NOMO-1 (cell line): ENCODE measurements around the gene LRFN3.
"Not testable (repeated sequence)": the region's sequence is repeated elsewhere in the genome, so short reads cannot be mapped to it uniquely, and the experiment has no call there.

Source experiments
- DNase-seq, 2 experiments: peaks; one replicate each; lab custom pipeline; 2025; ENCODE audit not compliant: unreplicated experiment in 2 of 2; lab: John Stamatoyannopoulos, UW

Gene LRFN3

DNA sequence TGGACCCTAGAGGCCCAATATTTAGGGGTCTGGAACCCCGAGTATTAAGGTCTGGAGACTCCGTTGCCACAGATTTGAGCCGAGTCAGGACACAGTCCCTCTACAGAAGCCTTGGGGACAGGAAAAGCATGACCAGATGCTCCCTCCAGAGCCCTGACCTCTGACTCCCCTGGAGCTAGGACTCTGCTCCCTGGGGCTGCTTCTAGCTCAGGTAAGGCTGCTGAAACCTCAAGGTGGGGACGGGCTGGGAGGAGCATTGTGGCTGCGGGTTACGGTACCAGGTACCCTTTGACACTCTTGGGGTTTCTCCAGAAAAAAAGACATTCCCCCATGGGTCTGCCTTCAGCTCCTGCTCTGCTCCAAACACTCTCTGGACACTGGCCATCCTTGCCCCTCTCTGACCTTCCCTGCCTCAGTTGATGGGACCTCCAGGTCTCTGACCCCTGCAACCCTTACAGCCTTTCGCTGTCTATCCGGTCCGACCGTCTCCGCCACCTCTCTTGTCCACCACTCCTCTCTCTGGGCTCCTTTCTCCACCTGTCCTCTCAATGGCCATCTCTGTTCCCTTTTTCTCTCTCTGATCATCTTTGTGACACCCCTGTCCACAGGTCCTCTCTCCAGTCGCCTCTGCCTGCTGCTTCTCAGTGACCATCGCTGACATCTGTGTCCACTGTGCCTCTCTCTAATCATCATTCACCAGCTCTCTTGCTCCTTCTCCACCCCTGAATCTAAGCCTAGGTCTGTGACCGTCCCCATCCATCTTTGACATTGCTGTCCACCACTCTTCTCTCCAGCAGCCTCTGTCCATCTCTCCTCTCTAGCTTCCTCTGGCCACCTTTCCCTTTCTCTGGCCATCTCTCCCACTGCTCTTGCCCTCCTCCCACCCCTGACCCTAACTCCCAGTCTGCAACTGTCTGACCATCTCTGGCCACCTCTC lies 1.4 kb downstream of the LRFN3 start:
- no peak for DNase-seq

DNA sequence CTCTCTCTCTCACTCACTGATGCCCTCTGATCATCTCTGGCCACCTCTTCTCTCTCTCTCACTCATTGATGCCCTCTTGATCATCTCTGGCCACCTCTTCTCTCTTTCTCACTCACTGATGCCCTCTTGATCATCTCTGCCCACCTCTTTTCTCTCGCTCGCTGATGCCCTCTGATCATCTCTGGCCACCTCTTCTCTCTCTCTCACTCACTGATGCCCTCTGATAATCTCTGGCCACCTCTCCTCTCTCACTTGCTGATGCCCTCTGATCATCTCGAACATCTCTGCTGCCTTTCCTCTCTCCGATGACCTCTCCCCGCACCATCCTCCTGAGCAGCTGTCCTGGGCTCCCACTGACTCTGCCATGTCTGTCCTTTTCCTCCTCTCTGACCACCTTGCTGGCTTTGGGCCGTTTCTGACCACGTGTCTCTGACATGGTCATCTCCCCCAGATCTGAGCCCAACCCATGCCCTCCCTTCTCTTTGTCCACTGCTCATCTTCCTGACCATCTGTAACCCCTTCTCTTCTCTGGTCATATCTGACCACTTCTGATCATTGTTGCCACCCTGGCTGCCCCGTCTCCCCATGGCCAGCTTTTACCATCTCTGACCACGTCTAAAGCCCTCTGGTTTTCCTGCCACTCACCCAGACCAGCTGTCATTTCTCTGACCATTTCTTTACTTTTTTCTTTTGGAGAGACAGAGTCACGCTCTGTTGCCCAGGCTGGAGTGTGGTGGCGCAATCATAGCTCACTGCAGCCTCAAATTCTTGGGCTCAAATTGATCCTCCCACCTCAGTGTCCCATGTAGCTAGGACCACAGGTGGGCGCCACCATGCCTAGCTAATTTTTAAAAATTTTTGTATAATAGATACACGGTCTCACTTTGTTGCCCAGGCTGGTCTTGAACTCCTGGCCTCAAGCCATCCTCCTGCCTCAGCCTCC lies 2.4 kb downstream of the LRFN3 start:
- no peak for DNase-seq

DNA sequence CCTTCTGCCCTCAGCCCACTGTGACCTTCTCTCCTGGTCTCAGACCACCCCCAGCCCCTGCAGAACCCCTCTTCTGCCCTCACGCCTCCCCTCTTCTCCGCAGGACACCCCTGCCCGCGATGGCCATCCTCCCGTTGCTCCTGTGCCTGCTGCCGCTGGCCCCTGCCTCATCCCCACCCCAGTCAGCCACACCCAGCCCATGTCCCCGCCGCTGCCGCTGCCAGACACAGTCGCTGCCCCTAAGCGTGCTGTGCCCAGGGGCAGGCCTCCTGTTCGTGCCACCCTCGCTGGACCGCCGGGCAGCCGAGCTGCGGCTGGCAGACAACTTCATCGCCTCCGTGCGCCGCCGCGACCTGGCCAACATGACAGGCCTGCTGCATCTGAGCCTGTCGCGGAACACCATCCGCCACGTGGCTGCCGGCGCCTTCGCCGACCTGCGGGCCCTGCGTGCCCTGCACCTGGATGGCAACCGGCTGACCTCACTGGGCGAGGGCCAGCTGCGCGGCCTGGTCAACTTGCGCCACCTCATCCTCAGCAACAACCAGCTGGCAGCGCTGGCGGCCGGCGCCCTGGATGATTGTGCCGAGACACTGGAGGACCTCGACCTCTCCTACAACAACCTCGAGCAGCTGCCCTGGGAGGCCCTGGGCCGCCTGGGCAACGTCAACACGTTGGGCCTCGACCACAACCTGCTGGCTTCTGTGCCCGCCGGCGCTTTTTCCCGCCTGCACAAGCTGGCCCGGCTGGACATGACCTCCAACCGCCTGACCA lies 3.3 kb downstream of the LRFN3 start:
- DNase-seq, result no peak

DNA sequence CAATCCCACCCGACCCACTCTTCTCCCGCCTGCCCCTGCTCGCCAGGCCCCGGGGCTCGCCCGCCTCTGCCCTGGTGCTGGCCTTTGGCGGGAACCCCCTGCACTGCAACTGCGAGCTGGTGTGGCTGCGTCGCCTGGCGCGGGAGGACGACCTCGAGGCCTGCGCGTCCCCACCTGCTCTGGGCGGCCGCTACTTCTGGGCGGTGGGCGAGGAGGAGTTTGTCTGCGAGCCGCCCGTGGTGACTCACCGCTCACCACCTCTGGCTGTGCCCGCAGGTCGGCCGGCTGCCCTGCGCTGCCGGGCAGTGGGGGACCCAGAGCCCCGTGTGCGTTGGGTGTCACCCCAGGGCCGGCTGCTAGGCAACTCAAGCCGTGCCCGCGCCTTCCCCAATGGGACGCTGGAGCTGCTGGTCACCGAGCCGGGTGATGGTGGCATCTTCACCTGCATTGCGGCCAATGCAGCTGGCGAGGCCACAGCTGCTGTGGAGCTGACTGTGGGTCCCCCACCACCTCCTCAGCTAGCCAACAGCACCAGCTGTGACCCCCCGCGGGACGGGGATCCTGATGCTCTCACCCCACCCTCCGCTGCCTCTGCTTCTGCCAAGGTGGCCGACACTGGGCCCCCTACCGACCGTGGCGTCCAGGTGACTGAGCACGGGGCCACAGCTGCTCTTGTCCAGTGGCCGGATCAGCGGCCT lies 4.1 kb downstream of the LRFN3 start:
- DNase-seq, result no peak

DNA sequence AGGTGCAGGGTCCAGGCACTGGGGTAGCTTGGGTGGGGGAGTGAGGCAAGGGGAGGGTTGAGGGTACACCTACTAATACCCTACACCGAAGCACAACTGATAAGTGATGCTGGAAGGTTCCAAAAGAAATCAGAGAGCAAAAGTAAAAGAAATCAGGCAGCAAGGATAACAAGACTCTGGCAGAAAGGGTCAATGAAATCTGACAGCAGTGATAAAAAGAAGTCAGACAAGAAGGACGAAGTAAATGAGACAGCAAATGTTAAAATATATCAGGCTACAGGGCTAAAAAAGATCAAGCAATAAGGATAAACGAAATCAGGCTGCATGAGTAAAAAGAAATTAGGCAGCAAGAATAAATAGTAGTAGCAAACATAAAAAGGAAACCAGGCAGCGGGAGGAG lies 4.7 kb downstream of the LRFN3 start:
- no peak for DNase-seq

DNA sequence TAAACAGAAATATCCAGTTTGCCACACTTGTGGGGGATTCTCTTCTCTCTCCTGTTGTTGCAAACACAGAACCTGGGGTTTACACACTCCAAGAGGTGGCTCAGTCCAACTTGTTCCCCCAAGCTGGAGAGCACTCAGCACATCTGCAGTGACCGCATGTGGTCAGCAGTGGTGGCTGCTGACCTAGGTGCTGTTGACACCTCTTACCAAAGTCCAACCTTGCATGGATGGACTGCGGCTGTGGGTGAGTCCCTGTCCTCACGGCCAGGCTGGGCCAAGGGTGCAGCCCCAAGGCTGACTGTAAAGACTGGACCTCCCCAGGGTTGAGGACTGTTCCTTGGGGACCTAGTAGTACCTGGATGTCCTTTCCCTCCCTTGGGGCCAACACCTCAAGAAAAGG lies 6.1 kb downstream of the LRFN3 start:
- DNase-seq, result no peak

DNA sequence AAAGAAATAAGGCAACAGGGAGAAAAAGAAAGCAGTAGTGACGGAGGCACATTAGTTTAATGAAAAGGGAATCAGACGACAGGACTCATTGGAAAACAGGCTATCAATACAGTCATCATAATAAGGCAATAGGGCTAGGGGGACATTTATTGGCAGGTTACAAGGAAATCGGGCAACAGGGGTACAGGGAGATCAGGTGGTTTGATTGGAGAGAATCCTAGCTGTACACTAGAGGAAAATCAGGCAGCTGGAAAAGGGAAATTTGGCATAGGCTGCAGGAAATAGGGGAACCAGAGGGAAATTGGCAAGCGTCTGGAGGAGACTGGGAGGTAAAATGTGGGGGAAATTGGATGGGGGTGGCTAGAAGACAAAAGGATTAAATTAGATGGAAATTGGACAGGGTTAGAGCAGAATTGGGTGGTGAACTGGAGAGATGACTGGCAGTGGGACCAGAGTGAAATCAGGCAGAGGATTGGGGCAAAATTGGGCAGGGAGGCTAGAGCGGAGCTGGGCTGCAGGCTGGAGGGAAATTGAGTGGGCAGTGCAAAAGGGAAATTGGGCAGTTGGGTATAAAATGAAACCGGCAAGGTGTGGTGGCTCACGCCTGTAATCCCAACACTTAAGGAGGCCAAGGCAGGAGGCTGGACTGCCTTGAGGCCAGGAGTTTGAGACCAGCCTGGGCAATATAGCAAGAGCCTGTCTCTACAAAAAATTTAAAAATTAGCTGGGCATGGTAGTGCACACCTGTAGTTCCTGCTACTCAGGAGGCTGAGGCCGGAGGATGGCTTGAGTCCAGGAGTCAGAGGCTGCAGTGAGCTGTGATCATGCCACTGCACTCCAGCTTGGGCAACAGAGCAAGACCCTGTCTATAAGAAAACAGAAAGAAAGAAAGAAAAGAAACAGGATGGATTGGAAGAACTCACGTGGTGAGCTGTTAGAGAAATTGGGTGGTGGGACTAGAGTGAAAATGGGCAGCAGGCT lies 7.4 kb downstream of the LRFN3 start:
- DNase-seq, result no peak

DNA sequence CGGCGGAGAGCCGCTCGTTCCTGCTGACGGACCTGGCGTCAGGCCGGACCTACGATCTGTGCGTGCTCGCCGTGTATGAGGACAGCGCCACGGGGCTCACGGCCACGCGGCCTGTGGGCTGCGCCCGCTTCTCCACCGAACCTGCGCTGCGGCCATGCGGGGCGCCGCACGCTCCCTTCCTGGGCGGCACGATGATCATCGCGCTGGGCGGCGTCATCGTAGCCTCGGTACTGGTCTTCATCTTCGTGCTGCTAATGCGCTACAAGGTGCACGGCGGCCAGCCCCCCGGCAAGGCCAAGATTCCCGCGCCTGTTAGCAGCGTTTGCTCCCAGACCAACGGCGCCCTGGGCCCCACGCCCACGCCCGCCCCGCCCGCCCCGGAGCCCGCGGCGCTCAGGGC lies 8.4 kb downstream of the LRFN3 start:
- DNase-seq, result no peak

DNA sequence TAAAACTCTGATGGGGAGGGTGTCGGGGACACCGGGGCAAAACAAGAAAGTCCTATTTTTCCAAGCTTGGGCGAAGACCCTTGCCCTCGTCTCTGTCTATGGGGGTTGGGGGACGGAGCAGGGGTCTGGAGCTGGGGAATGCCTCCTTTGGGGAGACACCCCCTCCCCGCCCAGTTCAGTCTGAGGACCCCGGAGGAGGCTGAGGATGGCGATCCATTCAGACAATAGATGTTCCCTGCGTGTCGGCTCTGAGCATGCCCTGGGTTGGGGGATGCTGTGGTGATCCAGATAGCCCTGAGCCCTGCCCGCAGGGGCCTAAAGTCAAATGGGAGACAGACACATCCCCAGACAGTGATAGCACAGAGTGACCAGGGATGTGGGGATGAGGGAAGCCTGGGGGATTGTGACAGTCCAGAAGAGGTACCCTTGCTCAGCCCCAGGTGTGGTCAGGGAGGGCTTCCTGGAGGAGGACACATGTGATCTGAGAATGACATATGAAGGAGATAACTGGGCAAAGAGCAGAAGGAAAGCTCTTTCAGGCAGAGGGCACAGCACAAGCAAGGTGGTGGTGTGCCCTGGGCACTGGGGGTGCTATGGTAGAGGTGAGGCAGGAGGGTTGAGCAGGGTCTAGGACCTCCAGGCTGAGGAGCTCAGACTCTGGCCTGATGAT lies 9.1 kb downstream of the LRFN3 start:
- no peak for DNase-seq

DNA sequence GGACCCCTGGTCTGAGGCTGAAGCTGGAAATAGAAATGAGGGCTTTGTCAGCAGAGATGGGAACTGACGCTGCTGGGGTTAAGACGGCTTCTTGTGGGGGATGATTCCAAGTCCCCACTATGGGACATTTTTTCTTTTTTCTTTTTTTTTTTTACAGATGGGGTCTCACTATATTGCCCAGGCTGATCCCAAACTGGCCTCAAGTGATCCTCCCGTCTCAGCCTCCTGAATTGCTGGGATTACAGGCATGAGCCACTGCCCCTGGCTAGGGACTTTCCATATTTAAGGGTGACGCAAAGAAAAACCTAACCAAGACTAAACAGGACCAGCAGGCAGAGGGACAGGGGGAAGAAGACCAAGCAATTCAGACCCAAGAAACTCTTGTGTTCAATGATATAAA lies 10.0 kb downstream of the LRFN3 start:
- no peak for DNase-seq

DNA sequence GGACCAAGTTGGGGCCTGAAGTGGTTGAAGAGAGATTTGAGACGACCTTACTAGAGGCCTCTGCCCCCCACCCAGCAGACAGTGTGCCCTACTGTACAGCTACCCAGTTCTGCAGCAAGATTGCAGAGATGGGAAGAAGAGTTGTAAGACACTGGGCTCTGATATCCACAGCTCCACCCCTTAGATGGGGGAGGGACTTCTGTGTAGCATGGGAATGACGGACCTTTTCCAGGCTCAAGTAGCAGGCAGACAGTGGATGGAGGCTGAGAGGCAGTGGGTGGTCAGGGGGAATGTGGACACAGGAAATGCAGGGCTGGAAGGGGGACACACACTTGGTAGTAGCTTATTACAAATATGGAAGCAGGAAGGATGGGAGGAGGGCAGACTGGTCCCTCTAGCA lies 13.0 kb downstream of the LRFN3 start:
- DNase-seq, result no peak

DNA sequence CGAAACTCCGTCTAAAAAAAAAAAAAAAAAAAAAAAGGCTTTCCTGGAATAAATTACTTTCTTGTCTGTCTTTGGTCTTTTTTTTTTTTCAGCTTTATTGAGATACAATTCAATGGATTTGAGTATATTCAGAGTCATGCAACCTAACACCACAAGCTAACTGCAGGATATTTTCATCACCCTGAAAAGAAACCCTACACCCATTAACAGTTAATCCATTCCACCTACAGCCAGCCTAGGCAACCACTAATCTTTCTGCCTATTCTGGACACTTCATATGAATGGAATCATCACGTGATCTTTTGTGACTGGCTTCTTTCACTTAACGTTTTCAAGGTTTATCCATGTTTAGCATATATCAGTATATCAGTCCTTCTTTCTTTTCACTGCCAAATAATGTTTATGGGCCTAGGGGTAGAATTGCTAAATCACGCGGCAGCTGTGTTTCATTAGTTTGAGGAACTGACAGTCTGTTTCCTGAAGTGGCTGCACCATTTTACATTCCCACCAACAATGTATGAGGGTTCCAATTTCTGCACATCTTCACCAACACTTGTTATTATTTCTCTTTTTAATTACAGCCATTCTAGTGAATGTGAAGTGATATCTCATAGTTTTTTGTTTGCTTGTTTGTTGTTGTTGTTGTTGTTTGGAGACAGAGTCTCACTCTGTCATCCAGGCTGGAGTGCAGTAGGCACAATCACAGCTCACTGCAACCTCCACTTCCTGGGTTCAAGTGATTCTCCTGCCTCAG lies 19.9 kb downstream of the LRFN3 start:
- DNase-seq, result no peak

DNA sequence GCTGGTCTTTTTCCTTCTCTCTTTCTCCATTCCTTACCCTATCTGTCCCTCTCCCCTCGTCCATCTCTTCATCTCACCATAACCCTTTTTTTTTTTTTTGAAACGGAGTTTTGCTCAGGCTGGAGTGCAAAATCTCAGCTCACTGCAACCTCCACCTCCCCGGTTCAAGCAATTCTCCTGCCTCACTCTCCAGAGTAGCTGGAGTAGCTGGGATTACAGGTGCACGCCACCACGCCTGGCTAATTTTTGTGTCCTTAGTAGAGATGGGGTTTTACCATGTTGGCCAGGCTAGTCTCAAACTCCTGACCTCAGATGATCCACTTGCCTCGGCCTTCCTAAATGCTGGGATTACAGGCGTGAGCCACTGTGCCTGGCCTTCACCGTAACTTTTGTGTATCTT lies 21.2 kb downstream of the LRFN3 start:
- not testable (repeated sequence) for DNase-seq

DNA sequence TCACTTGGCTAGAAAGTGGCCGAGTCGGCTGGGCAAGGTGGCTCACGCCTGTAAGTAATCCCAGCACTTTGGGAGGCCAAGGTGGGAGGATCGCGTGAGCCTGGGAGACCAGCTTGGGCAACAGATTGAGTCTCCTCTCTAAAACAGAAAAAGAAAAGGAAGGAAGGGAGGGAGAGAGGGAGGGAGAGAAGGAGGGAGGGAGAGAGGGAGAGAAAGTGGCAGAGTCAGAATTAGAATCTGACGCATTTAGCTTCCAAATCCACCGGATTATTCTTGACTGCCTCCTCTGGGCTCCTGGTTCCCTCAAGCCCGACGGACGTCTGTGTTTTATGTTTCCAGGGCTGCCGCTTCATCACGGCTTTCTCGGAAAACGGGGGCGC lies 22.5 kb downstream of the LRFN3 start:
- no peak for DNase-seq

DNA sequence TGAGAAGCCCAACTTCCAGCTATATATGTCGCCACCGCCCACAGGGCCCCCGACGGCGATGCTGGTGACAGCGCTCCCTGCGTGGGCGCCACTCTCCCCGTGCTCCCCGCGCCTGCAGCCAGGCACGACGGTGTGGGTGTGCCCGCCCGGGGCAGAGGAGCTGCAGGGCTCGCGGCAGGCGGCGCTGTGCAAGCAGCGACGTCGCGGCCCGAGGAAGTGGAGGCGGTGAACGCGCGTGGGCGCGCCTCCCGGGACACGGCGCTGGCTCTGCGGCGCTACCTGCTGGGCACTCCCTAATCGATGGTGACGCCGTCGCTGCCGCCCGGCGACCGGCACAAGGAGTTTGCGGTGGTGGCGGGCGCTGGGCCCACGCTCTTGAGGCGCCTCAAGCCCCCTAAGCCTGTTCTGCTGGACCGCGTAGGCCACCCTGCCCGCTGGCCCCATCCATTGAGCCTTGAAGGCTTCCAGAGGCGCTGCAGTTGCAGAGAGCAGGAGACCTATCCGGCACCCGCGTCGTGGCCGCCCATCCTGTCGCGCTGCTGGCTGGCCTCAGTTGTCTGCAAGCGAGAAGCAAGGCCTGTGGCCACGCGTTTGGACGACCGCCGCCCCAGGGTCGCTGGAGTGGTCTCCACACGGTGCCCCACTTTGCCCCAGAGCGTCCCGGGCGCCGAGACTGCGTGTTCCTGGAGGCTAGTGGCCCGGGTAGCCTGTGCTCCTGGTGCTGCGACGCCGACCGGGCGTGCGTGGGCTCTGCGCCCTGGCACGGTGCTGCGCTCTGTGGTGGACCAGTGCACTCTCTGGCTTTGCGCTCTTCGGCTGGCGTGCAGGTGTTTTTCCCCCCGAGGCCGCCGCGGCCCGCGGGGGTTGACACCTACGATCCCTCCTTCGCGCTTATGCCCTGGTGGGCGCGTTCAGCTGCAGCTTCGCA lies 23.1 kb downstream of the LRFN3 start:
- DNase-seq, result no peak

DNA sequence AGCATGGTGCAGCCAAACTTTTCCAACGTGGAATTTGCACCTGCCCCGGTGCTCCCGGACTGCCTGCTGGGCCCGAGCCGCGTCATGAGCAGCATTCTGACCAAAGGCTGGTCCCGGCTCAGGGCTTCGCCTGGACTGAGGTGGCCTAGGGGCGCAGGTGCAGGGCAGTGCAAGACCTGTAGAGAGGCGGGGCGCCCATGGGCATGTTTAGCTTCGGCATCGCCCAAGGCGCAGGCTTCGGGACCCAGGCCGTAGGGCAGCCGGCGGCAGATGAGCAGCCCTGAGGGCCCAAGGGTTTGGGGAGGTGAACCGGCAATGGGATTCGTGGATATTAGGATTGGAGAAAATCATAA lies 23.8 kb downstream of the LRFN3 start:
- no peak for DNase-seq

DNA sequence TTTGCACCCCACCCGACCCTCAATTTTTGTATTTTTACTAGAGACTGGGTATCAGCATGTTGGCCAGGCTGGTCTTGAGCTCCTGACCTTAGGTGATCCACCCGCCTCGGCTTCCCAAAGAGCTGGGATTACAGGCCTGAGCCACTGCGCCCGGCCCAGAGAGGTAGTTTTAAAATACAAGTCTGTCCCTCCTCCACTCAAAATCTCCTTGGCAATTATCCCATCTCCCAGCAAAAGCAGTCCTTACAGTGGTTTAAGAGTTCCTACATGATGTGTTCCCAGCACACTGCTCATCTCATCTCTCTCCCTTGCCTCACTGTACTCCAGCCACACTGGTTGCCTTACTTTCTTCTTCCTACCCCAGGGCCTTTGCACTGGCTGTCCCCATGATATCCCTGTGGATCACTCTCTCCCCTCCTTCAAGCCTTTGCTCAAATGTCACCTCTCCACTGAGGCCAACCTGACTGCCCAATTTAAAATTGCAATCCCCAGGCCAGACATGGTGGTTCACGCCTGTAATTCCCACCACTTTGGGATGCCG lies 24.3 kb downstream of the LRFN3 start:
- DNase-seq, result no peak
